ENCODE results near the gene SLC25A21.

Gene SLC25A21

GRCh38 chr14:36658123-36659009, 514.0 kb downstream of the SLC25A21 start:
- DNase-seq, result no peak

GRCh38 chr14:36657399-36658122, 514.8 kb downstream of the SLC25A21 start:
- no peak for DNase-seq

DNA sequence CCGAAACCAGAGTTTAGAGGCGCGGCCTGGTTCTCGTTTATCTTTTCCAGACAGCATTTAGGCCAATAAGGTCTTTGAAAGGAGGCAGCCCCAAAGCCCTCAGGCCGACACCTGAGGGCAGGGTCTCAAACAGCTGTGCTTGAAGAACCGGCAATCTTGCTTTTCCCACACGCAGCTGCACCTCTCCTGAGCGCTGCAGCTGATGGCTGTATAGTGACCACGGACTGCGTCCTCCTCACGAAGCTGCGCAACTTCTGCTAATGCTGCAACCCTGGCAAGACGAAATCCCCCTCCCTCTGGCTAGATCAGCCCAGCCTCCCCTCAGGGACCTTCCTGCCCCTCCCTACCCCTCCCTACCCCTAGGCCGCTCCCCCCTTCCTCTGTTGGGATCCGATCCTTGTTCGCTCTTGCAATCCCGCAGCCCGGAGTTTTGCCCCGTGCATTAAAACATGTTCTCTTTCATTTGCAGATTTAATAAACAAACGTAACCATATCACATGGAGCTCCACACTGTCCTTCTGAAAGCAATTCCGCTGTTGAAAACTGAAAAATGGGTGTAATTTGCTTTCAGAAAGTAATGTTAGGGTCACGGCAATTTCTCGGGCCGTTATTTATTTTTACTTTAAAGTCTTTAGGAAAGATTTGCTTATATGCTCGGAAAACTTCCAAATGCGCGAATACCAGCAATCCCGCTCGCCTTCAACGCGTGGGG, 515.6 kb downstream of the SLC25A21 start:
- DNase-seq, result no peak

- no peak for DNase-seq
These were observed 516.3 kb downstream of the SLC25A21 start for GRCh38 chr14:36655963-36656686.

DNA sequence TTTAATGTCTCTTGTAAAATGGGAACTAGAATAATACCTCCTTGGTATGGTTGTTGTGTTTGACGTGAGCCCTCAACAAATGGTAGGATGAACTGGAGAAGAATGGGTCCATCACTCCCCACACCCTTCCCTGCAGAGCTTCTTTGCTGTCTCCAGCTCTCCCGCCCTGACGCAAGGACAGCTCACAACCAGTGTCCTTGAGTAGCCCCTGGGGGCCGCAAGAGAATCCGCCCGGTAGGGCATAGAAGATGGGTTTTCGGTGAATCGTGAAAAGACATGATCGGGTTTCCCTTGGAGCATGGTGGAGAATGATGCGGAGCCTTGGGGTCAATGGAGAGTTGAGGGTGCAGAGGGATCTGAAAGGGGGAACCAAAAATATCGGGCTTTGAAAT, 516.8 kb downstream of the SLC25A21 start:
- DNase-seq, result no peak

GRCh38 chr14:36654794-36655381, 517.5 kb downstream of the SLC25A21 start:
- DNase-seq, result no peak

GRCh38 chr14:36653962-36654793, 518.2 kb downstream of the SLC25A21 start:
- no peak for DNase-seq

DNA sequence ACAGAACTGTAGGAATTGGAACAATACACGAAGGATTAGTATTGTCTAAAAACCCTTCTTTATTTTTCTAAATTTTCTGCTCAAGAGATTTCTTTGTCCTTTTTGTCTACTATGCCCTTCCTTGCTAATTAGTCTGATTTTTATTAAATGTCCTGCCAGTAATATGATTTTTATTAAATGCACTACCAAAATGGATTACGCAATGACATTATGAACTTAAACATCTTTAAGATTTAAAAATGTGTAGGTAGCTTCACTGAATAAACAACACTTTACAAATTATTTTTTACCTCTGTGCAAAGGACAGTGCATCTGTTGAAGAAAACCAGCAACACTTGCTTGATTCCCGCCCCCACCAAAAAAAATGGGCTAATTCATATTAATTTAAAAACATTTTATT, 519.0 kb downstream of the SLC25A21 start:
- no peak for DNase-seq

DNA sequence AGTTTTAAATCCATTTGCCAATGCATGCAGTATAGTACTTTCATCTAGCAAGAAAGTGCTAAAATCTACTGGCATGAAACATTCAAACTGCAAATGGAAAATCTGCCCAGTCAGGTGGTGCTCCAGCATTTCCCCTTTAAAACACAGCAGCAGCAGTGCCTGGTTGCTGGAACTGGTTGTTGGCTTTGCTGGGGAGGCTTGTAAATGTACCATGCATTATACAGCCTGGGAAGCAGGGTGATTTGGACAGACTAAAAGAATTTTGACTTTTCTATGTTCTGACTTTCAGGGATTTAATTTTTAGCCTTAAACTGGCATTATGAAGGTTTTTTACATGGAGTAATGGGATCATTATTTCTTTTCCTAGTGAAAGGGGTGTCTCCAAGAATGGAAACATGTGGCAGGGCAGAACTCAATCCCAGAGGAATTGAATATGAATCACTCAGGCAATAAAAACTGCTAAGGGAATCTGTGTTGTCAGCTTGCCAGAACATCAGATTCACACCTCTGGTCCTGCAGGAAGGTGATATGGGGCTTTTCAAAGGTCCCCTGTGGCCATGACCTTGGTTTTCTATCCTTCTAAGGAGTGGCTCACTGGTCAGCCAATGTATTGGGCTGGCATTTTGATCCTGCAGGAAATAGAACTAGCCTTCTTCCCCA, 519.7 kb downstream of the SLC25A21 start:
- no peak for DNase-seq

DNA sequence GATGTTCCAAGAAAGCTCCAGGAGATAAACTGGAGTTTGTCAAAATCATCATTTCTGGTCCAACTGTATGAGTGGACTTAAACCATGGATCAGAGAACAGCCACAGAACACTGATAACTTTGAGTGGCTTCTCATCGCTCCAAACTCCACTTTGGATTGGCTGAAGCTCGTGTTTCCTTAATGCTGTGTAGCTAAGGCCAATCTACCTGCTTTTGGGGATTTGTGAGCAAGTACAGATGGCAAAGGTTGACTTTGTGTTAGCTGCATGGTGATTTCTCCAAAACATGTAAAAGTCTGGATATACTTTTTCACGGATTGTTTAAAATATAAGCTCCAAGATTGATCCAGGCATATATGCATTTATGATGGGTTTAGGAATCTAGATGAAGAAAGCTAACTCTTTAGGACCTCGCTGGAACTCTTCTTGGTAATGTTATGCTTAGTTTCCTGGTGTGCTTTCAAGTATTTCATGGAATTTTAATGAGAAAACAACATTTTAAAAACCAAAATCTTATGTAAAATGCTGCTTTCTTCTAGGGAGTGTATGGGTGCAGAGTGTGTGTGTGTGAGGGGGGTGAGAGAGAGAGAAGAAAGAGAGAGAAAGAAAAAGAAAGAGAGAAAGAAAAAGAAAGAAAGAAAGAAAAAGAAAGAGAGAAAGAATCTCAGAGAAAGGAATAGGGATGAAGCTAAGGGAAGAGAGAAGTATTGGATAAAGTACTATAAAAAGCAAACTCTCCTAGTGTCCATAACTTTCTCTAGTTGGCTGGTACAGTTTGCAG, 522.3 kb downstream of the SLC25A21 start:
- no peak for DNase-seq

DNA sequence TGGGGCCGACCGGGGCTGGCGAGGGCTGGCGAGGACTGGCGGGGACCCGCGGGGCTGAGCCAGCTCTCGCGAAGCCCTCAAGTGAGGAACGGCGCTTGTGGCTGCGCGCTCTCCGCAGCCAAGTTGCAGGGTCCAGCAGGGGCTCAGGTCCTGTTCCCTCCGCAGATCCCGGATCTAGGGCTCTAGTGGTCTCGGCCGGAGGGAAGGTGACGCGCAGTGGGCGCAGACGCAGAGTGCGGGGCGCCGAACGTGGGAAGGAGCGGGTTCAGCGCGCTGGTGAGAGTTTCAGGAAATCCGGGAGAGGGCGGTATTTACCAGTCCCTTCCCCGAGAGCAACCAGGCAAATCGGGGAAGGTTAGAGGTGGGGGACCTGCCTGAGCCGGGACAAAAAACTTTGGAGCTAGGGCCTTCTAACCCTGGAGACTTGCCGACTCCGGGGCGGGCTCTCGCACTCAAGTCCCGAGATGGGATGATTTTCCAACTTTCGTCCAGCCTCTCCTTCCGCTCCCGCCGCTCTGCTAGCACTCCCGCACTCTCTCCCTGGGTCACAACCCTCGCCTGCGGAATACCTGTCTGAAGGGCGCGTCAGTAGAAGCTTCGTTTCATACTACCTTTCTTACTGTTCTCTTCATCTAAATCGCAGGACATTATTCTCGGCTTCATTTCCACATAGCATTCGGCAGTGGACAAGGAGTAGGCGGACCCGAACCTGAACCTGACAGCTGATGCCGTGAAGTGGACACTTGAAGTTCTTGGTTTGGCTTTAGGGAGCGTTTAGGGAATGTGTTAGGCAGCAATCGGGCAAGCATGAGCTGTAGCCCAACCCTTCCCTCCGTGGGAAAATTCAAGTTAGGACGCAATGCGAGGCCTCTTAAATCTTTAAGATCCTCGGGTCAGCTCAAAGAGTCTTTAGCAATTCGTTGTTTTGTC, 524.3 kb downstream of the SLC25A21 start:
- DNase-seq, result no peak

DNA sequence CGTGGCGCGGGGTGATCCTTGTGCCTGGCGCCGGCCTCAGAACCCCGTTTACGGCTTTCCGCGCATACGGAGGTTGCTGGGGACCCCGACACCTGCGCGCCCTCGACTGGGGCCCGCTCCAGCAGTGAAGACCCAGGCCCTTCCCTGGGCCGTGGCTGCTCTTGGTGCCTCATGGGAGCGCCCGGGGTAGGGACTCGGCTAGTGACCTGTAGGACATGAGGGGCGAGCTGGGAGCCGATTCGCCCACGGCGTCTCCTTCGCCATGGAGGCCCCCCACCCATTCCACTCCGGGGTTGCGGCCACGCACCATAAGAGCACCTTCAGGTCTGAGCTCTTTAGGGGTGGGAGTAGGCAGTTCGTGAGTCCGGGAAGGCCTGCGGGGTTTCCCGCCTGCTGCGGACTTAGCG, 525.0 kb downstream of the SLC25A21 start:
- no peak for DNase-seq

DNA sequence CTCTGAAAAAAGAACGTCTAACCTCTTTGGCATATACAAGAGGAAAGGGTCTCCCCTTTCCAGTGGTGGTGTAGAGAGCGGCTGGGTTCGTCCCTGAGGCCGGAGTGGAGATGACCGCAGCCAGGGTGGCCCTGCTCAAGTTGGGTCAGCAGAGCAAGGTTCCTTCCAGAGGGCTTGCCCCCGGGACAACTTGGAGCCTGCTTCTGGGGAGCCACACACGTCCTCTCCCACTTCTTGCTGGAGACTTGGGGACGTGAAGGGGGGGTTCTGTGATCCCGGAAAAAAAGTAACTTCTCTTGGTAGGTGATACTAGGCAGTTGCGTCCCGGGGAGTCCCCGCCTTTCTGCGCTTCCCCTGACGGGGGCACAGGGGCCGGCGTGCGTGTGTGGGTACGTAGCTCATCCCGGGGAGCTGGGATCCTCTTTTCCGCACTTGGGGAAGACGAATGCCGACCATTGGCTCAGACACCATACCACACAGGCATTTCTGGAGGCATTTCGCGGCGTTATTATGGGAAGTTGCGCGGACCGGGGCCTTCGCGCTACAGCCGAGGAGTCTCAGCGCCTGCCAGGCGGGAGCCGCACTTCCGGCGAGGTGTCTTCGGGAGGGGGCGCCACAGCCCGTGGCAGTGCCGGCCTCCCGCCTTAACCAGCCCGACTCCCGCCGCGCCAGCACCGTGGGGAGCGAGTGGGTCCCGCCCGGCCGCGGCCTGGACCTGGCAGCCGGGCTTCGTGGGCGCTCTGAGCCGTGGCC, 525.6 kb downstream of the SLC25A21 start:
- no peak for DNase-seq

GRCh38 chr14:36633580-36633979, 538.8 kb downstream of the SLC25A21 start:
- no peak for DNase-seq

Measured in stimulated activated naive CD4-positive, alpha-beta T cell treated with Interleukin-2 at 50 U/mL for 16 hours (primary cell).